ENCODE results near the gene C16orf96. TPM values are rescaled to one million over a fixed set of nuclear protein-coding genes. Genes with fewer than 3 reads are reported as not detected.

C16orf96 gene
- total RNA-seq, 4 donors from 2014 or later, result 0.04 to 0.19 (median 0.06) TPM; not detected in 1

DNA sequence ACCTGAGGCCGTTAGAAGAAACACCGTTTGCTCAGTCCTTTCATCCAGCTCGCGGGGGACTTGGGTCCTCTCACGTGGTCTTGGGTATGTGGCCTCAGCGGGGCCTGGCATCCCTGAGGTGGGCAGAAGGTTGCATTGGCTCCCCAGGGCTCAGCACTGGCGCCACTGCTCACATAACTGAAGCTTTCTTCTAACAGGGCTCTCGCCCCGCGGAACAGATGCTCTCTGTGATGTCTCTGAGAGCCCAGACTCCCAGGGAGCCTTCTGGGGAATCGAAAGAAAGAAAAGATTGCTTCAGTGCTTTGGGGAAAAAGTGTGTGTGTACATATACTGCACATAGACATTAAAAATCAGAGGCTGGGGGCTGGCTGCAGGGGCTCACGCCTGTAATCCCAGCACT, 78.6 kb downstream of the C16orf96 start:
- peaks cover 0 to 60% (median 0%) of the 10 kb centered on the region in 3 donors for H3K36me3 ChIP-seq
- WGBS, 2 donors, result 82 to 90% methylated on average over 7 to 12 of the region's 12 CpGs
- peaks cover 0 to 11% (median 5%) of the 10 kb centered on the region in 3 donors for H3K4me1 ChIP-seq
- DNase-seq, result no peak
- H3K27ac ChIP-seq, result no peak overlapping the region
- H3K27me3 ChIP-seq, result no peaks in the 10 kb centered on the region
- no peak for TF ChIP-seq POLR2A (IDR thresholded peaks at IDR 0.05)
- TF ChIP-seq, protein P1, sequence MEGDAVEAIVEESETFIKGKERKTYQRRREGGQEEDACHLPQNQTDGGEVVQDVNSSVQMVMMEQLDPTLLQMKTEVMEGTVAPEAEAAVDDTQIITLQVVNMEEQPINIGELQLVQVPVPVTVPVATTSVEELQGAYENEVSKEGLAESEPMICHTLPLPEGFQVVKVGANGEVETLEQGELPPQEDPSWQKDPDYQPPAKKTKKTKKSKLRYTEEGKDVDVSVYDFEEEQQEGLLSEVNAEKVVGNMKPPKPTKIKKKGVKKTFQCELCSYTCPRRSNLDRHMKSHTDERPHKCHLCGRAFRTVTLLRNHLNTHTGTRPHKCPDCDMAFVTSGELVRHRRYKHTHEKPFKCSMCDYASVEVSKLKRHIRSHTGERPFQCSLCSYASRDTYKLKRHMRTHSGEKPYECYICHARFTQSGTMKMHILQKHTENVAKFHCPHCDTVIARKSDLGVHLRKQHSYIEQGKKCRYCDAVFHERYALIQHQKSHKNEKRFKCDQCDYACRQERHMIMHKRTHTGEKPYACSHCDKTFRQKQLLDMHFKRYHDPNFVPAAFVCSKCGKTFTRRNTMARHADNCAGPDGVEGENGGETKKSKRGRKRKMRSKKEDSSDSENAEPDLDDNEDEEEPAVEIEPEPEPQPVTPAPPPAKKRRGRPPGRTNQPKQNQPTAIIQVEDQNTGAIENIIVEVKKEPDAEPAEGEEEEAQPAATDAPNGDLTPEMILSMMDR (IDR thresholded peaks at IDR 0.05), result no peak
- intact Hi-C loops (cut with DNase I), result no loop called here
- no peaks in the 10 kb centered on the region for H3K9me3 ChIP-seq
- H3K4me3 ChIP-seq, result no peak overlapping the region

DNA sequence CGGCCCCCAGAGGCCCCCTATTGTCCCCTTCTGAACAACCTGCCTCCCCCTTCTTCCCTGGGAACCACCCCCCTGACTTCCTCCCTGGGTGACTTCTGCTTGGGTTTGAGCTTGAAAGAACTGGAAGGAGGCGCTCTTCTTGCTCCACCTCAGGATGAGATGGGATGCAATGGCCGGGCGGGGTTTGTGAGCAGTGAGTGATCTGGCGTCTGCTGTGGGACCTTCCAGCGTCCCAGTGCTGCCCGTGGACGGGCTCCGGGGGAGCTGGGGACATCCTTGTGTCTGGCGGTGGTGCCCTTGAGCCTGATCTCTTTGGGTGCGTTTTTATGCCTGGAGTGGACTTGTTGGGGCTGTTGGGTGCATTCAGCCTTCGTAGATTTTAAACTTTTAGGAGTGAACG, 80.1 kb downstream of the C16orf96 start:
- intact Hi-C loops (cut with DNase I), result no loop called here
- Histone ChIP-seq H3K4me1 (peaks cover 5 to 25% (median 5%) of the 10 kb centered on the region in 3 donors), H3K27me3 (no peaks in the 10 kb centered on the region), H3K27ac (no peak overlapping the region), H3K4me3 (no peak overlapping the region), H3K9me3 (no peaks in the 10 kb centered on the region), H3K36me3 (peaks cover 0 to 60% (median 0%) of the 10 kb centered on the region in 3 donors)
- no peak for DNase-seq
- WGBS, 2 donors, result 86 to 89% methylated on average over 4 to 8 of the region's 13 CpGs
- TF ChIP-seq, protein P1 (IDR thresholded peaks at IDR 0.05), result no peak
- no peak for TF ChIP-seq POLR2A (IDR thresholded peaks at IDR 0.05)

DNA sequence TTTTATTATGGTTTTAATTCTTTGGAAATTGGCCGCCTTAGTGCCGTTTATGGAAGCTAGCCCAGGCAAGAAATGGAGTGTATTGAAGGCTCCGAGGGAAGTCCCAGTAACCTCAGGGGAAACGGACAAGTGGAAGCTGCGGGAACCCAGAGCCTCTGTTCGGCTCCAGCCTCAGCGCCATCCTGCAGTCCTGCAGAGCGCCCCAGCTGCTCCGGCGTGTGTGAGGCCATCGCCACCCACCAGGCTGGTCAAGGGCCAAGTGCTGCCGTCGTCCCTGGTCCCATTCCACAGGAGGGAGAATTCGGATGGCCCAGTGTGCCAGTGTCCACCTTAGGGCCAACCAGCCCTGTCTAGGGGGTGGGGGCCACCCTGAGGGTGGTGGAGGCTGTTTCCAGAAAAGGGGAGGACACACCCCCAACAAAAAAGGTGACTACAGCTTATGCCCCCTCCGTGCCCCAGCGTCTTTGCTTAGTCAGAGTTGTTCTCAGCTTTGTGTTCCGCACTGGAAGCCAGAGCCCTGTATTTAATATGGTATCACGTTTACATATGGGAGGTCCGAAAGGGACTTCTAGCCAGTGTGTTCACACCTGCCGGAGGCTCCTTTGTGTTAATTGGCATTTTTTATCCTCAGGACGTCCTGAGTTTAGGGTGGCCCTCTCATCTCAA, 81.5 kb downstream of the C16orf96 start:
- peaks cover 0 to 54% (median 0%) of the 10 kb centered on the region in 3 donors for H3K36me3 ChIP-seq
- DNase-seq, result no peak
- TF ChIP-seq, protein P1 (IDR thresholded peaks at IDR 0.05), result no peak
- TF ChIP-seq POLR2A (IDR thresholded peaks at IDR 0.05), result no peak
- H3K27ac ChIP-seq, result no peak overlapping the region
- peaks cover 5 to 23% (median 5%) of the 10 kb centered on the region in 3 donors for H3K4me1 ChIP-seq
- WGBS, 2 donors, result 76 to 84% methylated on average over 11 to 12 of the region's 21 CpGs
- no peak overlapping the region for H3K4me3 ChIP-seq
- H3K27me3 ChIP-seq, result no peaks in the 10 kb centered on the region
- intact Hi-C loops (cut with DNase I), result no loop called here
- no peaks in the 10 kb centered on the region for H3K9me3 ChIP-seq

DNA sequence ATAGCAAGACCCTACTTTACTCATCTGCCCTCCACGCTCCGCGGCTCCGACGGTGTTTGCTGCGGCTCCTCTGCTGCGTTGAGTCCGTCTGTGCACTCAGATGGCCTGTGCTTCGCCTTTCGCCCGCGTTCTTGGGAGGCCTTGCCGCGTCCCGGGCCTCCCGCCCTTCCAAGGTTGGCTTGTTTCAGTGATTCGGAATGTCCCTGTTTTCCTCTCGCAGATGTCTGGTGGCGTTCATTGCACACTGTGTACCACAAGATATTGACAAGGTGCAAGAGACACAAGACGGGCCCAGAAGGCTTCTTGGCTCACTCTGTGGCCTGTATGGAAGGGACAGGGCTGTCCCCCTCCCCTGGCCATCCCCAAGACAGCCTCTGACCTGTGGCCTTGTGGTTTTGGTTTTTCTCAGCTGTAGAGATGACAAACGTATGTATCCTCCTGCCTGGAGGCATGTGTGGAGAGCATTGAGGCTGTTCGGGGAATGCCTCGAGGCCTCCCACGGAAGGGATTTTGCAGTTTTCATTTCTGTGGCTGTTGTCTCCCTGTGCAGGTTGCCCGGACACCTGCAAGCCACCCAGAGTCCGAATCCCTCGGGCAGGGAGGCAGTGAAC, 83.9 kb downstream of the C16orf96 start:
- intact Hi-C loops (cut with DNase I), result no loop called here

More for the DNA sequence above, 83.9 kb downstream of the C16orf96 start:
- peaks cover 0 to 54% (median 0%) of the 10 kb centered on the region in 3 donors for H3K36me3 ChIP-seq
- H3K4me3 ChIP-seq, result no peak overlapping the region
- no peak overlapping the region for H3K27ac ChIP-seq
- H3K9me3 ChIP-seq, result no peaks in the 10 kb centered on the region
- H3K27me3 ChIP-seq, result no peaks in the 10 kb centered on the region
- WGBS, 2 donors, result 87 to 88% methylated on average over 19 to 24 of the region's 27 CpGs
- TF ChIP-seq, protein P1 (IDR thresholded peaks at IDR 0.05), result no peak
- TF ChIP-seq POLR2A (IDR thresholded peaks at IDR 0.05), result no peak
- DNase-seq, result no peak
- peaks cover 0 to 21% (median 5%) of the 10 kb centered on the region in 3 donors for H3K4me1 ChIP-seq
